ENCODE results near the gene ADCY5.

ADCY5 gene

DNA sequence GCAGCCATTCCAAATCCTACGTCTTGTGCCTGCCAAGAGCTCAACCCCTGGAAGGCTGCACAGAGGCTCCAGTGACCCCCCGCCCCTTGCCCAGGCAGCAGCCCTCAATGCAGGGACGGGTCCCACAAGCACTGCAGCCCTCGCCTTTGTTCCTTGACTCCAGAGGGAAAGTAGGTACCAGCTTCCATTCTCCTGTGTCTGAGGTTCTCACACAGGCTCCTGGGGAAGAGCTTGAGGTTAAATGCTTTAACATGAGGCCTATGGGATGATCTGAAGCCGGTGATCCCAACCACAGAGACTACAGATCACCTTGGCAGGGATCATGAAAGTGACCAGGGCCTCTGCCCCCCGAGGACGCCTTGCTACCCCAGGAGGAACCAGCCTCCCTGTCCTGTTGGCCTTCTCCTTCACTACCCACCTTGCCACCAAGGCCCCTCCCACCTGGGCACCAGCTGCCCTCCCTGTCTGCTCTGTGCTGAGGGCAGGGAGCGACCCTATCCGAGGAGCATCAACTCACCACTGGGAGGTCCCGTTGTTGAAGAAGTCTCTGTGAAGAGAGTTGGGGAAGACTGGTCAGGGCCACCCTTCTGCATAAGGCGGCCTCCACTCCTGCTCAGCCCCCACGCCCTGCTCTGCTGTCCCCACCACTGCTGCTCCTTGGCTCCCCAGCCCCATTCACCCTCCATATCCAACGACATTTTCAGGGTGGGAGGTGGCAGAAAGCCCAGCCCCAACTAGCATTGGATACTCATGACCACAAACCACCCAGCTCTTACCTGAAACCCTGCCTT lies 151.9 kb downstream of the ADCY5 start:
- DNase-seq: no peak

- no peak for DNase-seq
Measured at GRCh38 chr3:123296261-123296660, 152.6 kb downstream of the ADCY5 start.

DNA sequence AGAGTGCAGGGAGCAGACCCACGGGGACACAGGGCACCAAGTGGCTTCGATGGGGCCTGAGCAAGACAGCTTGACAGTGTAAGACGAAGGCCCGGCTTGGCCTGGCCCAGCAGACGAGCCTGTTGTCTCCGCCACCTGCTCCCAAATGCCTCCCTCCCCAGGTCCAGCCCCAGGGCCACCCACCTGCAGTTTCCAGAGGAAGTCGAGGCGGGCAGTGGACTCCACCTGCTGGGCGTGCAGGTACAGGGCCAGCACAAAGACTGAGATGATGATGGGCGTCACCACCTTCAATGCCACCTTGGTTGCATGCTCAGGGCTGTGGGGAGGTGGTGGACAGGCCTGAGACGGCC lies 153.0 kb downstream of the ADCY5 start:
- DNase-seq: no peak

DNA sequence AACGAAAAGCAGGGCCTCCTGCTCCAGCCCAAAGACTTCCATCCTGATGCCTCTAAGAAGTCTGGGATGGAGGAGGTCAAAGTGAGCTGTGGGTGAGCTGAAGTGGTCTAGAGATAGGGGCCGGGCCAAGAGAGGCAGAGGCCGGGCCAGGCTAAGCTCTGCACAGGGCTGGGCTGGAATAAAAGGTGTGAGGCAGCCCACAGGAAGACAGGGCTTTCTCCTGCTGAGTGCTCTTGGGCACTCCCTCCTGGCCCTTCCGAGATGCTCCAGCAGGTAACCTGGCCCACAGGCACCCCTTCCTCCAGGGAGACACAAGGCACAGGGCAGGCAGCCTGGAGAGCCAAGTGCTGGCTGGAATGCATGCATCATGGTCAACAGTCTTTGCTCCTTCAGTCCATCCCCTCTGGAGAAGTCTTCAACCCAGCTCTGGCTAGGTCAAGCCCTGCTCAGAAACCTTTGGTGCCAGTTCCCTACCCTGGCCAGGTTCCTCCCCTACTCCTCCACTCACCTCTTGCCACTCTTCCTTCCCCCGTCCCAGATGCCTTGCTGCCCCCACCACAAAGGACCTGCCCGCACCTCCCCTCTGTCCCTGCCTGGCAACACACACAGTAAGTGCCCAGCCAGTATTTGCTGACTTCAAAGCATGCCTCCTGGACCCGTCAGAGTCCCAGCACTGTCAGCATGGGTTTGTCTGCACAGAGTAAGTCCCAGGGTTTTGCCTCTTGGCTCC lies 153.6 kb downstream of the ADCY5 start:
- DNase-seq: no peak

DNA sequence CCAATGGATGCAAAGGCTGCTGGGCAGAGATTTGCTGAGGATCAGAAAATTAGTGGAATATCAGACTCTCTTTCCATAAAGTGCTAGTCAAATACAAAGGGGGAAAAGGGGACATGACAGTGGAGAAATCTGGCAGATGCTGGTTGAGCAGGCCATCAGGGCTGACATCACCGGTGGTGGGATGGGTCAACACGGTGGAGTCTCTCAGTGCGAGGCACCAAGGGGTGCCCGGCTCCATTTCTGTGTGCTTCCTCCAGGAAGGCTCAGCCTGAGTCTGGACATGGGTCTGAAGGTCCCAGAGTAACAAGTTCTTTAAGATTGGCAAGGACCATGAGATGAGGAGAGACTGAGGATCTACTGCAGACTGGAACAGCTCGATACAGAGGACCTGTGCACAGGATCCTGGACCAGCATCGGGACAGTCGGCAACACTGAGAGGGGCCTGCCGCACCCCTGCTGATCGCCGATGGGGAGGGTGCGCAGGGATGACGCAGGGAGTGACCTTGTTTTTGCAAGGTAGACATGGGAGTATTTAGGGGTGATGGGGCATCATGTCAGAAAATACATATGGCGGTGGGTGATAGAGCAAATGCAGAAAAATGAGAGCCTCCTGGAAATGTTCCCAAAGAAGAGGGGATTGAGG lies 154.5 kb downstream of the ADCY5 start:
- DNase-seq: no peak

DNA sequence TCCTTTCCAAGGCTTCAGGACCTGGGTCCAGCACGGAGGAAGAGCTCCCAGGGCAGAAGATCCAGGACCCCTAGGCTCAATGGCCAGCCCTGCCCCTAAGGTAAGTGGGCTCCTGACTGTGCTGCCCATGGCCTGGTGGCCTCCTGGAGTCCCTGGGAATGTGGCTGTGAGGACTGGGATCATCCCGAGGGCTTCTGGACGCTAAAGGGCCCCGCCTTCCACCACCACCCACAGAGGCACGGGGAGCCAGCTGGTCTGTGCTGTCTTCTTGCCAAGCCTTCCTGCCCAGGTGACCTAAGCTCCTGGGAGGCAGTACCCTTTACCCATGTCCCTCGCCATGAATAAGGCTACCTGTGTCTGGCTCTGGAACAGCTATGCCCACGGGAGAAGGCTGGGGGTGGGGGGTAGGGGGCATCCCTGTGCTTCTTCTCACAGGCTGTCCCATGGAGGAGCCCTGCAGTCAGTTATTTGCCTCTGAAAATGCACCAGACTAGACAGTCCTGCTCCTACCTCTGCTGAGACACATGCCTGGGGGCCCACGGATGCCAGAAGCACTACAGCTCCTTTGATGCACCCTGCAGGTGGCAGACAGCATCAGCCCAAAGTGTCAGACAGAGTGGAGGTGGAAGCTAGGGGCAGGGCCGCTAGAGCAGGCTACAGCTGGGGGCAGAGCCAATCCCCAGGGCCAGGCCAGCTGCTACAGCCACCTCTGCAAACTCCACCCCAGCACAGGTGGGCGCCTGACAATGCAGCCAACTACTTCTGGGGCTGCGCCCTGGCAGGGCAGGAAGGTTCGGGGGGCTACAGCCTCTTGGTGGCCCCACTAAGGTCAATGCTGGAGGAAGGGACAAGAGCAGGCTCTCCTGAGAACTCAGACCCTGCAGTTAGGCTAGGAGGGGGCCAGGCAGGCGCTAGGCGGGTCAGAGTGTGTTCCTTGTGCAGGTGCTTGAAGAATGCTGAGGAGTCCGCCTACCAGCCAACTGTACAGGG lies 156.3 kb downstream of the ADCY5 start:
- no peak for DNase-seq

DNA sequence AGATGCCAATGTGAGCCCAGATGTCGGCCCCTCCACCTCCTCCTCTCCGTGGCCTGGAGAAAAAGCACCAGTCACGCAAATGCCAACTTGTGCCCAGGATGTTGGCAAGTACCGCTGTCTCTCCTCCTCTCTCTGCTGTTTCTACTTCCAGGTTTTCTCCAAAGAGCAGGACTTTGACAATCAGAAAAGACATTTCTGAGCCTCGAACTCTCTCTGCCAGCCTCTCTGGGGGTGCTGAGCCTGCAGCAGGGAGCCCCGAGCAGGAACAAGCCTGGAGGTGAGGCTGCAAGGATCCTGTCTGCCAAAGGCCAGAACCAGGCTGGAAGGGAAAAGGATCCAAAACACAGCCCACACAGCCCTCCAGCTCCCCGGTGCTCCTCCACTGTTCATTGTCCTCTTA lies 157.5 kb downstream of the ADCY5 start:
- DNase-seq: no peak

DNA sequence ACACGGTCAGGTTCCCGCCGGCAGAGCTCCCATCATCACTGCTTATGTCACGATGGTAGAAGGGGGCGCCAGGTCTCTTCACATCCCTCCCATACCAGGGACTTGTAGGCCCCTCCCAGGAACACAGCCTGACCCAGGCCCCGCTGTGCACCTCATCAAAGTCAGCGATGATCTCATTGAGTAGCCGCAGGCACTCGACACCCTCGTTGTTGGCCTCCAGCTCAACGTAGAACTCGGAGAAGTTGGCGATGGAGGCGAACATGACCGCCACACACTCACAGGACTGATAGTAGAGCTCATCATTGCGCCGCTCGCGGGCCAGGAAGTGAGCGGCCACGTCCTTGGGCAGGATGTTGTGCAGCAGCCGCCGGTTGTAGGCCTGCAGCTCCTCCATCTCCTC lies 157.9 kb downstream of the ADCY5 start:
- no peak for DNase-seq

GRCh38 chr3:123290107-123290930 lies 158.6 kb downstream of the ADCY5 start:
- no peak for DNase-seq

DNA sequence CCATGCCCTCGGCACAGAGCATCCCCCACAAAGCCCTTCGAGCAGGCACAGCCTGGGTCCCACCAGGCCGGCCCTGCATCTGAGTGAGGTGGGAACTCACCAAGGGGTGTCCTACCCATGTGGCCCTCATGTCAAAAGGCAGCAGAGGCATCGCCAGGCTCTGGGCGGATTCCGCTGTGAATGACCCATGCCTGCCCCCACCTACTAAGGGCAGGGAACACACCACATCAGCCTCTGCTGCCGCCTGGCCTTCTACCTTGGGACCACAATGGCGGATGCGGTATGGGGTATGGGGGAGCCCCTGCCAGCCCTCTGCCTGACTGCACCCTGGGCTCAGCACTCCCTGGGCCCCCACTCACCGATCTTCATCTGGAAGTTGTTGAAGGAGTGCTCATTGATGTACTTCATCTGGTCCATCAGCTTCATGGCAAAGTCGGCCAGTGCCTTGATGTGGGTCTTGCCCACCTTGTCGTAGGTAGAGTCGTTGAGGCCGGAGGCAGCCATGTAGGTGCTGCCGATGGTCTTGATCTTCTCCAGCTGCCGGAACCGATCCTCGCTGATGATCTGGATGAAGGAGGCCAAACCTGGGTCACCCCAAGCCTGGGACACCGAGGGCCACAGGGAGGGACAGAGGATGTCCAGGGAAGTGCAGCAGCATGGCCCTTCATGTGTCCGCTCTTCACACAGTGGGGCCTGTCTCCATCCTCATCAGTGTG lies 159.3 kb downstream of the ADCY5 start:
- no peak for DNase-seq

- no peak for DNase-seq
Measured at GRCh38 chr3:123287962-123288302, 161.0 kb downstream of the ADCY5 start.

DNA sequence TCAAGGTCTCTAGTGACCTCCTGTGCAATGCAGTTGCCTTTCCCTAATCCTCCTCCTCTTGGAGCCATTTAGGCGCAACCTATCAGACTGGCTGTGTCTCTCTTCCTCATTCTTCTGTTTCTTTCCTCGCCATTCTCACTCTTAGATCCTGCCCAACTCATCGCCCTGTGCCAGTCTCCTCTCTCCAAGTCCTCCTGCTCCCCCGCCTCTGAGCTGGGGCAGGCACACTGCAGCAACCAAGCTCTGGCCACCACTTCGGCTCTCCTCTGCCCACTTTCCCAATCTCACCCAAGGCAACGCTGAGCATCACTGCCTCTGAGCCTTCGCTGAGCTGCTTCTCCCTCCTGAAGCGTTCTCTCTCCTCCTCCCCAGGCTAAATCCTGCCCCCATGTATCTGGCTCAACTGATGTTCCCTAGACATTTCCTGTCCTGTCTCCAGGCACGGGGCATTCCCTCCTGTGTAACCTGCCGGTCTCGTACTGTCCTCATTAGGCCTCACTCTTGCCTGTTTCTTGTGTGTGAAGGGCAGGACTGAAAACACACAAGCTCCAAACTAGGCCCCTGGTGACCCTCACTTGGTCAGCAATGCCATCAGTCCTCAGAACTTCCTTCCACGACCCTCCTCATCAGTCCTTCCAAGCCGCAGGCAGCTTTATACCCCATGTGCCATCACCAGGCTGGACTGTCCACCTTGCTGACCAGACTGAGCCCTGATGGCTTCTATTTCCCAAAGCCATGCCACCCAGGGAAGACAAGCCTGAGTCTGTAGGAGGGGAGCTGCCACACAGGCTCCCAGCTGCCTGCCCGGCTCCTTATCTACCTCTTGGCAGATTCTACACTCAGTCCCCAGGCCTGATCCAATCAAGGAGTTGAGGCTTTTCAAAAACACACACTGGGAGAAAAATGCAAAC lies 161.6 kb downstream of the ADCY5 start:
- no peak for DNase-seq

DNA sequence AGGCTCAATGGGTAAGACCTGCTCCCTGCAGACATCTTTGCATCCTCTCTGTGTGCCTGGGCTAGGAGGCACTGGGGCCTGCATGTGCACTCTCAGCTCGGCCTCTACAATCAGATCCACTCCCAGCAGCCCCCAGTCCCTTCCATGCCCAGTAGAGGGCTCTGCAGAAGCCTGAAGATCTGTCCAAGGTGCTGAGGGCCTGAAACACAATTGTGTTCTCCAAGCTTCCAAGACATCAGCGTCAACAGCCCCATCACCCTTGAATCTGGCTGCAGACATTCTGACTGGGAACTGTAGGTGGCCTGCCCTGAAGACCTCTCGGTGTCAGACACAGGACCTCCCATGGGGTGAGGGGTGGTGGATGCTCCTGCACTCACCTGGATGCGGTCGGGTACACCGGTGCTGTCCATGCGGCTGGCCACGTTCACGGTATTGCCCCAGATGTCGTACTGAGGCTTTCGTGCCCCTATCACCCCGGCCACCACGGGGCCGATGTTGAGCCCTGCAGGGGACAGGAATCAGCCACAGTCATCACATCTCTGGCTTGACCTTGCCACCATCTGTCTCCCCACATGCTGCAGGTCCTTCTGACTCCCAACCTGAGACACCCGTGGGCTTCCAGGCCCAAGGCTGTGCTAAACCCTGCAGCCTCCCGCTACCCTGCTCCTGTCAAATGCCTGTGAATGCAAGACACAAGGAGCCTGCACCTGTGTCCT lies 162.4 kb downstream of the ADCY5 start:
- peak; percentile 28 for DNase-seq

DNA sequence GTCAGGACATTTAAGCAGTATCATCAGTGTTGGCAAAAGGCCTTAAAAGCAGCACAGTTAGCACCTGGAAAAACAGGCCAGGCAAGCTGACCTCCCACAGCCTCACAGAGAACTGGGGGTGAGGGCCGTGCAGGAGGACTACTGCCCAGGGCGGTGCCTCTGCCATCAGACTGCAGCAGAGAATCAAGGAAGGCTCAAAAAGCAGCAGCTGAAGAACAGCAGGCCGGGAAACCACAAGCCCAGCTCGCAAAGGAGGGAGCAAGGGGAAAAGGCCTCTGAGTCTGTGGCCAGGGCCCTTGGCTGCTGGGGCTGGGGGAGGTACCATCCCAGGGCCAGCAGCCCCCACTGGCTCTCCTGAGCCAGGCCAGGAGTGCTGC lies 163.0 kb downstream of the ADCY5 start:
- DNase-seq: no peak

DNA sequence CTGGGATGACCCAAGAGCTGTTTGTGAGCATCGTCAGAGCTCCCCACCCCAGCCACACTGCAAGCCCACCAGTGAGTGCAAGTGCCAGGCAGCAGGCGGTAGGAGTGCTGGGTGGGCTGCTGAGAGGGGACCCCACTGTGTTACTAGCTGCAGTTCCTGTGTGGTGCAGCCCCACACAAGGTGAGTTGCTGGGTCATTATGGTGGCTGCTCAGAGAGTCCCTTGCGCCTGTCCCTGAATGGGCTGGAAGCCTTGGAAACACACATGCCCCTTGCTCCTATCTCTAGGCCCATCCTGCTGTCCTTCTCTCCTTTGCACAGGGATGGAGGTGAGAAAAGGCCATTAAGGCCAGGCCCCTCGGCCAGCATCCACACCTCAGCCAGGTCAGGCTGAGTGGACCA lies 163.4 kb downstream of the ADCY5 start:
- no peak for DNase-seq

DNA sequence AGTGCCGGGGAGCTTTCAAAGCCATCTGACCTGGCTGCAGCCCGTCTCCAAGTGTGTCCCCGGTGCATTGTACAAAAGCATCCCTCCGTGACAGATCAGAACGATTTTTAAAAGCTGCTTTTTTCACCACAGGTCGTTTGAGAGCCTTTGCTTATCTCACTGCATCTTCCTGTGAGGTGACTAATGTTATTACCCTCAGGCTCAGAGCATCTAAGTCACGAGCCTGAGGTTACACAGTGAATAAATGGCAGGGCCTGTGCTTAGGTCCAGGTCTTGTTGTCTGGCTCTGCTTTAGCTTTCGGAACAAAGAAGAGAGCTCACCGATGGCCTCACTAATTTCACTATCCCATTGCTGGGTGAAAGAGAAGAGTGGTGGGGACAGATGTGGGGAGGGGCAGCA lies 163.8 kb downstream of the ADCY5 start:
- DNase-seq: no peak

GRCh38 chr3:123284399-123285010 lies 164.4 kb downstream of the ADCY5 start:
- no peak for DNase-seq

DNA sequence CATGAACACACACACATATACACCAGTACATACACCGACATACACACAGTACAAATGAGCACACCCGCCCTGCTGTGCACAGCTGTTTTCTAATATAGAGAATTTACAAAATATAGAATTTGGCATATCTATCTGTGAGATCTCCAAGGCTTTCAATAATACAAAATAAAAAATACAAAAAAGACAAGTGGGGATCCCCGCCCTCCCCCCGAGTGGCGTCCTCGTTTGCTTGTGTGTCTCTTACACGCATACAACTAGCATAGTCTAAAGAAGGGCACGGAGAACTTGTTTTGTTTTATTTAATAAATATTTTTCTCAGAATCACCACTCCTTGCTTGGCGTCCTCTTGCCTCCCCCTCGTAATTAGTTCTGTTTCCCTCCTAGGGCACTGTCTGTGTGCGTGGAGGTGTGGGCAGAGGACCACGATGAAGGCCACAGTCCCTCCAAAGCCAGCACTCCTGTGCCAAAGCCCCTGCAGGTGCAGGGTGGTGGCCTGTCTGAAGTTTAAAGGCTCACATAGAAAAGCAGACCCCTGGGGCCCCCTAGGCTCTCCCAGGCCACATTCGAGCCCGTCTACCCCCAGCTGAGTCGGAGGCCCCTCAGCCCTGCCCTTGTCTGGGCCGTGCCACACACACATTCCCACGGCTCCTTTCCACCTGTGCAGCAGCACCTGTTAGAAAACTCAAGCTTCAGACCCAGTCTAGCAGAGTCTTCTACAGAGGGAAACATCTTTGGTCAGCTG lies 165.1 kb downstream of the ADCY5 start:
- DNase-seq: no peak

Data from COR-L47 (cell line).